Suppressor macrophage treated with lipopolysaccharide for 1 hour (primary cell): ENCODE measurements around the gene CHD5.
A peak's percentile ranks its signal among the peaks of the same experiment; 100 is the strongest.

Experiments
- DNase-seq, 3 donors: peaks; one replicate each; pipeline ENCODE4 v3.0.0-alpha.2; 2020 to 2022

The CHD5 gene

GRCh38 chr1:6110326-6110725 is 69.8 kb downstream of the CHD5 start:
- DNase-seq, result no peak

DNA sequence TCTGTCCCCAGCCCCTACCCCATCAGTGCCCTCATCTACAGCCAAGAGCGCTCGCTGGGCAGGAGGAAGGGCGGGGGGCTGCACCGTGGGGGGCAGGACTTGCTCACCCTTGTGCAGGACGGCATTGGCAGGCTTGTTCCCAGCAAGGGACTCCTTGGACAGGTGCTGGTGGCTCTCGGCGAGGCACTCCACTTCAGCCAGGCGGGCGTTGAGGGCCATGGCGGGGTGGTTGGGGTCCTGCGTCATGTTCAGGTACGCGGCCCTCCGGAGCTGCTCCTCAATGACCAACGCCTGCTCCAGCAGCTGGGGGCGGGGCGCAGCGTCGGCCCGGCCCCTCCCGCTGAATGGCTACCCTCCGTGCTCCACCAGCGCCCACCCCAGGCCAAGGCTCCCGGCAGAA is 70.4 kb downstream of the CHD5 start:
- DNase-seq, result no peak

- DNase-seq, result peak; percentile 64 to 85 (median 73)
Measured at GRCh38 chr1:6108937-6109614, 71.0 kb downstream of the CHD5 start.

DNA sequence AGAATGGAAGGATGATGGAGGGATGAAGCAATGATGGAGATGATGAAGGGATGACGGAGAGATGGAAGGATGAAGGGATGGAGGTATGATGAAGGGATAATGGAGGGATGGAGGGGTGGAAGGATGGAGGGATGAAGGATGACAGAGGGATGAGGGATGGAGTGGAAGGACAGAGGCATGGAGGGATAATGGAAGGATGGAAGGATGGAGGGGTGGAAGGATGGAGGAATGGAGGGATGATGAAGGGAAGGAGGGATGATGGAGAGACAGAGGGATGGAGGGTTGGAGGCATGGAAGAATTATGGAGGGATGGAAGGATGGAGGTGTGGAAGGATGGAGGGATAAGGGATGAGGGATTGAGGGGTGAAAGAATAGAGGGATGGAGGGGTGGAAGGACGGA is 71.6 kb downstream of the CHD5 start:
- no peak for DNase-seq

DNA sequence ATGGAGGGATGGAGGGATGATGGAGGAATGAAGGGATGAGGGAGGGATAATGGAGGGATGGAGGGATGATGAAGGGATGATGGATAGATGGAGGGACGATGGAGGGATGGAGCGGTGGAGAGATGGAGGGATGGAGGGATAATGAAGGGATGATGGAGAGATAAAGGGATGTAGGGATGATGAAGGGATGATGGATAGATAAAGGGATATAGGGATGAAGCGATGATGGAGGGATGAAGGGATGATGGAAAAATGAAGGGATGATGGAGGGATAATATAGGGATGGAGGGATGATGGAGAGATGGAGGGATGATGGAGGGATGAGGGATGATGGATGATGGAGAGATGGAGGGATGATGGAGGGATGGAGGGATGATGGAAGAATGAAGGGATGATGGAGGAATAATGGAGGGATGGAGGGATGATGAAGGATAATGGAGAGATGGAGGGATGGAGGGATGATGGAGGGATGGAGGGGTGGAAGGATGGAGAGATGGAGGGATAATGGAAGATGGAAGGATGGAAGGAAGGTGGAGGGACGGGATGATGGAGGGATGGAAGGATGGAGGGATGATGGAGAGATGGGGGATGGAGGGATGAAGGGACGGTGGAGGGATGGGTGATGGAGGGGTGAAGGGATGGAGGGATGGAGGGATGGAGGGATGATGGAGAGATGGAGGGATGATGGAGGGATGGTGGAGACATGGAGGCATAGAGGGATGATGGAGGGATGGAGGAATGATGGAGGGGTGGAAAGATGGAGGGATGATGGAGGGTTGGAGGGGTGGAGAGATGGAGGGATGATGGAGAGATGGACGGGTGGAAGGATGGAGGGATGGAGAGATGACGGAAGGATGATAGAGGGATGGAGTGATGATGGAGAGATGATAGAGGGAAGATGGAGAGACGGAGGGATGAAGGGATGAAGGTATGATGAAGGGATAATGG is 72.4 kb downstream of the CHD5 start:
- no peak for DNase-seq

- no peak for DNase-seq
Measured at GRCh38 chr1:6106977-6107376, 73.1 kb downstream of the CHD5 start.

- no peak for DNase-seq
Measured at GRCh38 chr1:6106321-6106731, 73.8 kb downstream of the CHD5 start.

GRCh38 chr1:6105763-6106162 is 74.4 kb downstream of the CHD5 start:
- DNase-seq, result no peak

- no peak for DNase-seq
Measured at GRCh38 chr1:6105218-6105679, 74.9 kb downstream of the CHD5 start.

DNA sequence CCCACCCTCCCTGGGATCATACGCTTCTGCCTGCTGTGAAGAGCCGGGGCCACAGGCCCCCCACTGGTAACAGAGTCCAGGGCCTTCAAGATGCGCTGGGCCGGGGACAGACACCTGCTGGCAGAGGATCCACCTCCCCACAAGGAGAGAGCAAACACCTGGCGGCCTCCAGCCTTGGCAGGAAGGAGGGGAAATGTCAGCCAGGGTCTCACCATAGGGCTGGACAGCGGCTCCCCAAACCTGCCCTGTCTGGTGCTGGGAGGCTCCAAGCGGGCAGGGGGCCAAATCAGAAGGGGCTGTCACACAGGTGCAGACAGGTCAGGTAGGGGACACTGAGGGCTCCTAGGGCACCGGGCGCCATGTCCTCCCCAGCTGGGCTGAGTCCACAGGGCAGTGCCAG is 75.5 kb downstream of the CHD5 start:
- DNase-seq, result no peak

GRCh38 chr1:6103854-6104530 is 76.1 kb downstream of the CHD5 start:
- no peak for DNase-seq

GRCh38 chr1:6103111-6103853 is 76.8 kb downstream of the CHD5 start:
- no peak for DNase-seq

- no peak for DNase-seq
Measured at GRCh38 chr1:6102532-6102845, 77.6 kb downstream of the CHD5 start.

DNA sequence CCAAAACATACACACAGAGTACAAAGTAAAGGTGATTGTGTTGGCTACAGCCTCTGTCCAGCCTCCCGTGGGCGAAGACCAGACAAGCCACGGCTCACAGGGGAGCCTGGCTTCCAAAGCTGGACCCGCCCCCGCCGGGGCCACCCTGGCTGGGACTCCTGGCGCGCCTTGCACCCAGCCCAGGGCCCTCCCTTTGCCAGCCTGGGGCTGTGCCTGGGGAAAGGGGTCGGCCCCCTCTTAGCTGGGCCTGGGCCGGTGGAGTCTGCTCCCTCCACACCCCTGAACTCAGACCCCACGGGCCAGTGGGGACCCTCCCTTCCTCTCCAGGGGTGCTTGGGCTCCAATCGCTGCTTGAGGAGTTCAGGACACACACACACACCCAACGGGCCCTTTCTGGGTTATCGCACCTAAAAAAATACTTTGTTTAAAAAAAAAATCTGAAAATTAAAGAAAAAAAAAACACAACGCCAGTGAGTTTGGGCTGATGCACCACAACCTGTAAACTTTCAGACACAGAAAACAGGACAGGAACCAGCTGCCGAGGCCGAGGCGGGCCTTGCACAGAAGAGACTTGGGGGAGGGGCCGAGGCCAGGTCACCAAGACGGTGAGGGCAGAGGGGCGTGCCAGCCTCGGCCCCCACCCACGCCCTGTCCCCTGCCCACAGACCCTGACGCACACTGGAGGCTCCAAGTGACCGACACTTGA is 78.1 kb downstream of the CHD5 start:
- DNase-seq, result peak in 2 of 3 donors; percentile 7 to 21

GRCh38 chr1:6100861-6101783 is 79.0 kb downstream of the CHD5 start:
- DNase-seq, result no peak

- no peak for DNase-seq
Measured at GRCh38 chr1:6099787-6100765, 80.0 kb downstream of the CHD5 start.

- DNase-seq, result no peak
Measured at GRCh38 chr1:6099297-6099696, 80.8 kb downstream of the CHD5 start.

DNA sequence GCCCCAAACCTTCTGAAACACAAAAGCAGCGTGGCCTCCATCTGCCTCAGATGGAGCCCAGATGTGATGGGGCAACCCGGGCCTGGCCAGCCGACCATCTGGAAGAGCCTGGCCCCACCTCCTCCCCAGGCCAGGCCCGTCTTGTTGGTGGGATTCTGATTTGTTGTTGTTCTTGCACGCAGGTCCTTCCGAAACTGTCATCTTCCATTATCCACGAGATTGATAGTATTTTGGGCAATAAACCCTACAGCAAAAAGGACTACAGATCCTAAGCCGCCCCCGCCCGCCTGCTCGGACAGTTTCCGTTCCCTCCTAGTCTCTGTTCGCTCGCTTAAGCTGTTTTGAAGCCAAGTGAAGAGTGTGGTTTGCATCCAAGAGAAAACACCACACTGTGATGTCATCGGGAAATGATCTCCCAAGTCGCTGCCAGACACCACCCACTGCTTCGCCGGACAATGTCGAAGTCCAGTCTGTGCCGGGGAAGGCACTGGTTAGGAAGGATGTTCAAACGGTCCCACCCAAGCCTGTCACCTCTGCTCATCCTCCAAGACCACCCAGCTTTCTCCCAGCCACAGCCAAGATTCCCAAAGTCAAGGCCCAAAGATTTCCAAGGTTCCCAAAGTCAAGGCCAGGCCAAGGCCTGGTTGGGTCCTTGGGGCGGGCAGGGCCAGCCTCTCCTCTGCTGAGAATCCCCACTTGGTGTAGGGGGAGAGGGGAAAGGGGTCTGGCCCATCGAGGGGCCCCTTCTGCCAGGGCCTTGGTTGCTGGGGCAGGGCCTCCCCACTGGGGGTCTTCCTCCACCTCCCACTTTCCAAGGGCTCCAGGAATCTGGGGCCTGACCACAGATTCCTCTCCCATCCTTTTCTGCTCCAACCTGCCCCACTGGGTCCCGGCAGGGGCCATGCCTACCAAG is 81.6 kb downstream of the CHD5 start:
- no peak for DNase-seq

GRCh38 chr1:6097824-6098223 is 82.3 kb downstream of the CHD5 start:
- DNase-seq, result no peak
